ENCODE data around the gene CERS5.

The CERS5 gene

DNA sequence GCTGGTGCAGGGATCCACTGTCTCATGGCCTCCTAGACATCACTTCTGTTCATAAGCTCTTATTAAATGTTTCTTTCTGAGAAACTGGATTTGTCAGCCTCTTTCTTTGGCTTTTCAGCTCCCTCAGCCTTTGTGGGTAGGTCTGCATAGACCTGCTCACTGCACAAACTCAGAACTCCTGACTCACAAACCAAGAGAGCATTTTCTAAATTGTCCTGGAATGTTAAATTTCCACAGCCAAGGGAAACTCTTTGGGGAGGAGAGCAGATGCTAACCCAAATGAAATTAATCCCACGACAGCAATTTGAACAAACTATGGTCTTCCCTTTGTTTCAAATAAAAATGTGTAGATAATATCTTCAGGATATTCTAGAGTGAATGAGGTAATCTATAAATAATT is 19.5 kb upstream of the CERS5 start:
- no peak for DNase-seq (ENCODE audit: extremely low read depth, insufficient read length)
- H3K27me3 ChIP-seq (replicated peaks; ENCODE audit: control insufficient read depth, insufficient read depth, low read length), result no peaks in the 10 kb centered on the region
- H3K4me3 ChIP-seq (replicated peaks; ENCODE audit: low read depth, low read length), result no peak overlapping the region
- TF ChIP-seq, protein P1, sequence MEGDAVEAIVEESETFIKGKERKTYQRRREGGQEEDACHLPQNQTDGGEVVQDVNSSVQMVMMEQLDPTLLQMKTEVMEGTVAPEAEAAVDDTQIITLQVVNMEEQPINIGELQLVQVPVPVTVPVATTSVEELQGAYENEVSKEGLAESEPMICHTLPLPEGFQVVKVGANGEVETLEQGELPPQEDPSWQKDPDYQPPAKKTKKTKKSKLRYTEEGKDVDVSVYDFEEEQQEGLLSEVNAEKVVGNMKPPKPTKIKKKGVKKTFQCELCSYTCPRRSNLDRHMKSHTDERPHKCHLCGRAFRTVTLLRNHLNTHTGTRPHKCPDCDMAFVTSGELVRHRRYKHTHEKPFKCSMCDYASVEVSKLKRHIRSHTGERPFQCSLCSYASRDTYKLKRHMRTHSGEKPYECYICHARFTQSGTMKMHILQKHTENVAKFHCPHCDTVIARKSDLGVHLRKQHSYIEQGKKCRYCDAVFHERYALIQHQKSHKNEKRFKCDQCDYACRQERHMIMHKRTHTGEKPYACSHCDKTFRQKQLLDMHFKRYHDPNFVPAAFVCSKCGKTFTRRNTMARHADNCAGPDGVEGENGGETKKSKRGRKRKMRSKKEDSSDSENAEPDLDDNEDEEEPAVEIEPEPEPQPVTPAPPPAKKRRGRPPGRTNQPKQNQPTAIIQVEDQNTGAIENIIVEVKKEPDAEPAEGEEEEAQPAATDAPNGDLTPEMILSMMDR (IDR thresholded peaks at IDR 0.05; ENCODE audit: insufficient read depth, low read length, poor library complexity, severe bottlenecking), result no peak
- H3K36me3 ChIP-seq (ENCODE audit: control insufficient read depth, insufficient read depth, low read length), result peaks cover 3% of the 10 kb centered on the region

GRCh38 chr12:50185970-50186663 is 18.9 kb upstream of the CERS5 start:
- H3K4me3 ChIP-seq (replicated peaks; ENCODE audit: low read depth, low read length), result no peak overlapping the region
- H3K27me3 ChIP-seq (replicated peaks; ENCODE audit: control insufficient read depth, insufficient read depth, low read length), result no peaks in the 10 kb centered on the region
- no peak for DNase-seq (ENCODE audit: extremely low read depth, insufficient read length)
- H3K36me3 ChIP-seq (ENCODE audit: control insufficient read depth, insufficient read depth, low read length), result peaks cover 5% of the 10 kb centered on the region
- TF ChIP-seq, protein P1 (IDR thresholded peaks at IDR 0.05; ENCODE audit: insufficient read depth, low read length, poor library complexity, severe bottlenecking), result no peak

DNA sequence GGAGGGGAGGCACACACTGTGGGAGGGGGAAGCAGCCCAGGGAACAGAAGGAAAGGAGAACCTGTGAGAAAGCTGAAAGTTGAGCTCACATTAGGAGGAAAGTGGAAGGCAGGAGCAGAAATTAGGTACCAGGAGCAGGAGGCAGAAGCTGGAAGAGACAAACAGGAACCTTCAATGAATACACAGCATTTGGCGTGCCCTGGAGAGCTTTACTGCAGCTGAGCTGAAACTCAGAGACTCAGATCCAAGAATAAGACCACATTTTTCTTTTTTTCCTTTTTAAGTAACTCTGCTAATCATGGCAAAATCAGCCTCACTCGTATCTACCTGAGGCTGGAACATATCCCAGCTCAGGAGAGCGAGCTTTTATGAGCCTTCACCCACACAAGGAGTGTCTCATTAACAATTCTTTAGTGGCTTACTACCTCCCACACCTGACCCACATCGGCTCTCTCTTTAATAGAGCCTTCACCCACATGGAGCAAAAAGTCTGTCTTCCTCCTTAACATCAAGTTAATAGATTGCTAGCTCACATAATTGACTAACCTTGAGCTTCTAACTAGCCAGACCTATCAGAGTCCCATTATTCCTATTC is 18.2 kb upstream of the CERS5 start:
- no peak overlapping the region for H3K4me3 ChIP-seq (replicated peaks; ENCODE audit: low read depth, low read length)
- no peaks in the 10 kb centered on the region for H3K27me3 ChIP-seq (replicated peaks; ENCODE audit: control insufficient read depth, insufficient read depth, low read length)
- H3K36me3 ChIP-seq (ENCODE audit: control insufficient read depth, insufficient read depth, low read length), result peaks cover 6% of the 10 kb centered on the region
- TF ChIP-seq, protein P1 (IDR thresholded peaks at IDR 0.05; ENCODE audit: insufficient read depth, low read length, poor library complexity, severe bottlenecking), result no peak
- no peak for DNase-seq (ENCODE audit: extremely low read depth, insufficient read length)

DNA sequence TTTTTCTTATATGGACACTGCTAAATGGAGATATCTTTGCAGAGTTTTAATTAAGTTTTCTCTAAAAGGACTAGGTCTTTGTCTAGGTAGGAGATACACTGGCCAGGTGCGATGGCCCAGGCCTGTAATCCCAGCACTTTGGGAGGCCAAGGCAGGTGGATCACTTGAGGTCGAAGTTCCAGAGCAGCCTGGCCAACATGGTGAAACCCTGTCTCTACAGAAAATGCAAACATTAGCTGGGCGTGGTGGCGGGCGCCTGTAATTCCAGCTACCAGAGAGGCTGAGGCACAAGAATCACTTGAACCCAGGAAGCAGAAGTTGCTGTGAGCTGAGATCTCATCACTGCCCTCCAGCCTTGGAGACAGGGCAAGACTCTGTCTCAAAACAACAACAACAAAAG is 17.1 kb upstream of the CERS5 start:
- H3K27me3 ChIP-seq (replicated peaks; ENCODE audit: control insufficient read depth, insufficient read depth, low read length), result no peaks in the 10 kb centered on the region
- DNase-seq (ENCODE audit: extremely low read depth, insufficient read length), result no peak
- peaks cover 6% of the 10 kb centered on the region for H3K36me3 ChIP-seq (ENCODE audit: control insufficient read depth, insufficient read depth, low read length)
- TF ChIP-seq, protein P1 (IDR thresholded peaks at IDR 0.05; ENCODE audit: insufficient read depth, low read length, poor library complexity, severe bottlenecking), result no peak
- H3K4me3 ChIP-seq (replicated peaks; ENCODE audit: low read depth, low read length), result no peak overlapping the region

DNA sequence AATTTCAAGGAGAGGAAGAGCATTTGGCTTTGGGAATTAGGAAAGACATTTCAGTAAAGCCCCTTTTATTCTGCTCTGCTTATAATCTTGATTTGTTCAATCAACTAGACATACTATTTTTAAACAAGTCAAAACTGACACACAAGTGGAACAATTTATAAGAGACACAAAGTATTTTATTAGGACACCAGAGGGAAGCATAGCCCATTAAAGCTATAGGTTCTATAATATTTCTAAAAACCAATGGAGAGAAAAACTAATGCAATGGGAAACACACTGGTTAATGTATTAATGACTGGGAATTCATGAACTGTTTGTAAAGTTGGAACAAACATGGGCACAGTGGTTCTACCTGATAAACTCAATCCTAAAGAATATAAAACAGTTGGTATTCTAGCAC is 15.3 kb upstream of the CERS5 start:
- H3K36me3 ChIP-seq (ENCODE audit: control insufficient read depth, insufficient read depth, low read length), result peaks cover 7% of the 10 kb centered on the region
- H3K27me3 ChIP-seq (replicated peaks; ENCODE audit: control insufficient read depth, insufficient read depth, low read length), result no peaks in the 10 kb centered on the region
- DNase-seq (ENCODE audit: extremely low read depth, insufficient read length), result no peak
- no peak overlapping the region for H3K4me3 ChIP-seq (replicated peaks; ENCODE audit: low read depth, low read length)
- TF ChIP-seq, protein P1 (IDR thresholded peaks at IDR 0.05; ENCODE audit: insufficient read depth, low read length, poor library complexity, severe bottlenecking), result no peak

Measured in GM06990 (cell line).